Stimulated activated CD4-positive, alpha-beta T cell treated with anti-CD3 and anti-CD28 coated beads, TNF-alpha, amount 100 ng/mL, for 1 hour (primary cell): ENCODE measurements around the gene KIRREL3.

Experiments used
- DNase-seq, 3 donors: peaks; one replicate each; pipeline ENCODE4 v3.0.0-alpha.2; 2020; ENCODE audit warnings: low read depth in 3 of 3, low spot score in 1 of 3

Gene KIRREL3

GRCh38 chr11:126518972-126519690 is 481.4 kb downstream of the KIRREL3 start:
- DNase-seq = no peak

GRCh38 chr11:126518071-126518971 is 482.2 kb downstream of the KIRREL3 start:
- DNase-seq = no peak

- DNase-seq = no peak
Observed at GRCh38 chr11:126515501-126515900, 485.1 kb downstream of the KIRREL3 start.

- no peak for DNase-seq
Observed at GRCh38 chr11:126514061-126514693, 486.4 kb downstream of the KIRREL3 start.

- no peak for DNase-seq
Observed at GRCh38 chr11:126512741-126513715, 487.5 kb downstream of the KIRREL3 start.

- DNase-seq = no peak
Observed at GRCh38 chr11:126512251-126512650, 488.3 kb downstream of the KIRREL3 start.

- DNase-seq = no peak
Observed at GRCh38 chr11:126511475-126512115, 489.0 kb downstream of the KIRREL3 start.

GRCh38 chr11:126510621-126511370 is 489.8 kb downstream of the KIRREL3 start:
- DNase-seq = no peak

- DNase-seq = no peak
Observed at GRCh38 chr11:126507646-126508045, 492.9 kb downstream of the KIRREL3 start.

- no peak for DNase-seq
Observed at GRCh38 chr11:126506789-126507188, 493.8 kb downstream of the KIRREL3 start.

- no peak for DNase-seq
Observed at GRCh38 chr11:126502982-126503381, 497.6 kb downstream of the KIRREL3 start.

- DNase-seq = no peak
Observed at GRCh38 chr11:126502159-126502558, 498.4 kb downstream of the KIRREL3 start.

- no peak for DNase-seq
Observed at GRCh38 chr11:126501641-126502040, 498.9 kb downstream of the KIRREL3 start.

GRCh38 chr11:126500981-126501380 is 499.6 kb downstream of the KIRREL3 start:
- DNase-seq = no peak

- DNase-seq = no peak
Observed at GRCh38 chr11:126499131-126499752, 501.3 kb downstream of the KIRREL3 start.

- no peak for DNase-seq
Observed at GRCh38 chr11:126498281-126498680, 502.3 kb downstream of the KIRREL3 start.

- no peak for DNase-seq
Observed at GRCh38 chr11:126497581-126498122, 502.9 kb downstream of the KIRREL3 start.

- DNase-seq = no peak
Observed at GRCh38 chr11:126496576-126497337, 503.8 kb downstream of the KIRREL3 start.
